HG02642 (cell line): ENCODE results near the gene PCDHGA3.
"Not testable (repeated sequence)": the region's sequence is repeated elsewhere in the genome, so short reads cannot be mapped to it uniquely, and the experiment has no call there.

Source experiments
- ATAC-seq: cut with Tn5 transposase; IDR thresholded peaks from one replicate; pipeline ENCODE4 v1.9.1; 2021; ENCODE audit warnings: mild to moderate bottlenecking; ENCODE audit not compliant: unreplicated experiment, poor library complexity

The PCDHGA3 gene

GRCh38 chr5:141375444-141376155 lies 32.0 kb downstream of the PCDHGA3 start:
- not testable (repeated sequence) for ATAC-seq

GRCh38 chr5:141382469-141383294 lies 39.1 kb downstream of the PCDHGA3 start, which contains the start of gene PCDHGA7:
TSS of gene PCDHGA7 (plus strand) at chr5:141382742. CDS start at chr5:141382900, 158 bp downstream.
- ATAC-seq = no peak

GRCh38 chr5:141383345-141383744 lies 39.7 kb downstream of the PCDHGA3 start:
- no peak for ATAC-seq

GRCh38 chr5:141384471-141385267 lies 41.0 kb downstream of the PCDHGA3 start:
- no peak for ATAC-seq

- ATAC-seq = not testable (repeated sequence)
Measured at GRCh38 chr5:141387557-141388311, 44.1 kb downstream of the PCDHGA3 start, which contains the start of gene PCDHGB4. TSS of gene PCDHGB4 (plus strand) at chr5:141387698. CDS start at chr5:141387885, 187 bp downstream.

- no peak for ATAC-seq
Measured at GRCh38 chr5:141388661-141389060, 45.0 kb downstream of the PCDHGA3 start.

GRCh38 chr5:141389153-141390042 lies 45.8 kb downstream of the PCDHGA3 start:
- no peak for ATAC-seq

- ATAC-seq = no peak
Measured at GRCh38 chr5:141392429-141393198, 49.0 kb downstream of the PCDHGA3 start, which contains the start of gene PCDHGA8. TSS of gene PCDHGA8 (plus strand) at chr5:141392633. CDS start at chr5:141392814, 181 bp downstream.

- no peak for ATAC-seq
Measured at GRCh38 chr5:141393267-141393666, 49.6 kb downstream of the PCDHGA3 start.

GRCh38 chr5:141394401-141395187 lies 51.0 kb downstream of the PCDHGA3 start:
- not testable (repeated sequence) for ATAC-seq
